HG02970 (cell line): ENCODE results near the gene TBX15.

Experiments
- ATAC-seq: cut with Tn5 transposase; IDR thresholded peaks from one replicate; pipeline ENCODE4 v1.9.1; 2021; ENCODE audit warnings: mild to moderate bottlenecking, moderate library complexity, moderate number of reproducible peaks; ENCODE audit not compliant: unreplicated experiment, low FRiP score

TBX15 gene

DNA sequence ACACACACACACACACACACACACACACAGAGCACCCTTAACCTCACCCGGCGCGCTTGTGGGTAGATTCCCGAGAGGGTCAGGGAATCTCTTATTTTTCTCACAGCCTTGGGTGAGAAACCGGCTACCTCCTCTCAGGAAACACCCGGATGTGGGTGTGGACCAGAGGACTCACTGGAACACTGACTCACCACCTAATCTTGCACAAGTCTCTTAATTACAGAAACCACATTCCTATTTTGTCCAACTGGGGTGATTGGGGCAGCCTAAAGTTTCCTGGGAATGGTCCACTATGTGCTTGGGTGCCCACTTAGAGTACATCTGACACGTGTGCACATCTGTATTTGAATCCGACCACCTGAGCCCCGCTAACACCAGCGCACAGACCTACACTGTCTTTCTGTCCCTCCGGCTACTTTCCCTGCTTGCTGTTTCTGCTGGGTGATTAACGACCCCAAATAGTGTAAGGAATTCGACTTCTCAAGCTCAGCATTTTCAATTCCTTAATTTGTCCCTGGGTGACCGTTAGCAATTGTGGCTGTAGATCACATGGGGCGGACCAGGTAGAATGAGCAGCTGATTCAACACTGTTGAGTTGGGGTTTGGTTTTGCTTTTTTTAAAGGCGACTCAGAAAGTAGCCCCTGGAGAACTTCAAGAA is 14.0 kb upstream of the TBX15 start:
- no peak for ATAC-seq

DNA sequence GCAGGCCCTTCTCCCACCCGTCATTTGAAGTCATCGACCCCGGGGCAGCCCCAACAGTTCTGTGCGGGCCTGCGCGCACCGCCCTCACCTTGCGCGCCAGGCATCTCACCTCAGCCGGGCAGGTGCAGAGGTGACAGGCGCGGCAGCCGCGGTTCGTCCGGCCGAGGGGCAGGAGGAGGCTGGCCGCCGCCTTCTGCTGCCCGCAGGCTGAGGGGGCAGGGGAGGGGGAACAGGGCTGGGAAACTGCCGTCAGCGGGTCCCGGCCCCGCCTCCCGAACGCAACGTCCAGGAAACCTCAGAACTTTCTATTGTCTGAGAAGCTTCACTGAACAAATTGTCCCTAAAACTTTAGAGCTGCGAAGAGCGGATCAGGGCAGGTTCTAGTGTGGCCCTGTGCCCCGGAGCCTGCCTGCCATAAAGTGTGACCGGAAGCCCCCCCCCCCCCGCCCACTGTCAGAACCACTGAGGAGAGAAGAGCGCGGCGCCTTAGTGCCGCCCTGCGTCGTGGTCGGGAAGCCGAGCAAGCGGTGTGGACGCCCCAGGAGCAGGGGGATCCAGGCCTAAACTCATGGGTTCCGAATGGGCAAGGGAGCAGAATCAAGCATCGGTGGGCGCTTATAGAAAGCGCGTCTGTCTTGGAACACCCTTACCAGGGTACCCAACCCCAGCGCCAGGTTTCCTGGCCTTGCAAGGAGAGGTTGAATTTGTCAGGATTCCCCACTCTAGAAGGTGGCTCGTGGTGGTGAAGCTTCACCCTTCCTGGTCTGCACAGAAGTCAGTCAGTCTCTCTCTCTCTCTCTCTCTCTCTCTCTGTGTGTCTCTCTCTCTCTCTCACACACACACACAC is 13.3 kb upstream of the TBX15 start:
- no peak for ATAC-seq

DNA sequence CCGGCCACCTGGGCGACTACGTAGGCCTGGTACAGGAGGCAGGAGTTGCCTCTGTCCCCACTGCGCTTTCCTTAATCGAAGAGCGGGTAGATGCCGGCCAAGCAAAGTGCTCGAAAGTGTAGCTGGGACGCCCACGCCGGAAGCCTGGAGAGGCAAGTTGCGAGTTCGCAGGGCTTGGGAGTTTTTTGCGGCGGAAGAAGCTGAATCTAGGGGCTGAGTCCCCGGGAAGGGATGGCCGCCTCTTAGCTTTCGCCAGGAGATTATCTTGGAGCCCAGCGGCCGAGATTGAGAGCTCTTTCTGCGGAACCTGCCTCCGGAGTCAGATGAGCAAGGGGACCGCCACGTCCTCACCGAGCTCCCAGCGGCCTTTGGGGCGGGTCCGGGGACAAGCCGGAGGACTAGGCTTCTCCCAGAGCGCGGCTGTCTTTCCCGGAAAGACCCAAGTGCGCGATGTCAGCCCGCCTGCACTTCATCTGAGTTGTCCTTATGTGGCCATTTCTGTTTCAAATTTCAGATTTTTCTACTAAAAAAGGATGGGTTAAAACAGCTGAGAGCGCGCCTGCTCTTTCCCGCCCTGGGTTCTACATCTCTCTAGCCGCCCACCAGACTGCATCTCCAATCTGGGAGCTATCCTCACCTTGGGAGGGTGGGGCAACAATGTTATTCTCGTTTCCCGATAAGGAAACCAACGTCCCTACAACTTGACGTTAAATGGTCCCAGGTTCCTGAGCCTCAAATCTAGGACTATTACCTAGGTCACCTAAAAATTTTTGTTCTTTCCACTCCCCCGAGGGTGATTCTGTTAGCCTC is 12.4 kb upstream of the TBX15 start:
- ATAC-seq = no peak

DNA sequence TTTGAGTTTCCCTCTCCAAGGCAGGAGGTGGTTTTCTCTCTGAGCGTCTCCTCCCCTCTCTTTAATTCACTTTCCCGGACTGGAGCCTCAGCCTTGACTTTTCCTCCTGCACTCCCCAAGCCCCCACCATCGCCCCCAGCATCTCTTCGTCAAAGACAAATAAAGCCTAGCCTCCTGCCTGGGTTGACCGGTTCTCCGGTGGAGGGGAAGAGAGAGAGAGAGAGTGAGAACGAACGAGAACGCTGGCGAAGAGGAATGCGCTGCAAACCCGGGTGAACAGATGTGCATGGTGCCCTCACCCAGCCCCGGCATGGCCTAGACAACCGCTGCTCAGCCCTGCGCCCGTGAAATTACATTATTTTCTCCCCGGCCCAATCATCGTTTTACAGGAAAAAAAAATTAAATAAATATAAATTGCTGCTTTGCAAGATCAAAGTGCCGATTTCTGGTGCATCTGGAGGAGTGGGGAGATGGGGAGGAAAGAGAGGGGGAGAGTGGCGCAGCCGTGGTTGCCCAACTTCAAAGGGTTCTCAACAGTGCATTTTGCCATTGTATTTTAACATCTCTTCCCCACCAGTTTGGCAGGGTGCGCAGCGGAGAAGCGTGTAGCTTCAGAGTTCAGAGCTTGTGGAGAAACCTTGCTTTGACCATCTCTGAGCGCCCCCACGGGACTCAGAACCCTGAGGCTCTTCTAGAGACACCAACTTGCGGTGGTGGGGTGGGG is 11.4 kb upstream of the TBX15 start:
- no peak for ATAC-seq

DNA sequence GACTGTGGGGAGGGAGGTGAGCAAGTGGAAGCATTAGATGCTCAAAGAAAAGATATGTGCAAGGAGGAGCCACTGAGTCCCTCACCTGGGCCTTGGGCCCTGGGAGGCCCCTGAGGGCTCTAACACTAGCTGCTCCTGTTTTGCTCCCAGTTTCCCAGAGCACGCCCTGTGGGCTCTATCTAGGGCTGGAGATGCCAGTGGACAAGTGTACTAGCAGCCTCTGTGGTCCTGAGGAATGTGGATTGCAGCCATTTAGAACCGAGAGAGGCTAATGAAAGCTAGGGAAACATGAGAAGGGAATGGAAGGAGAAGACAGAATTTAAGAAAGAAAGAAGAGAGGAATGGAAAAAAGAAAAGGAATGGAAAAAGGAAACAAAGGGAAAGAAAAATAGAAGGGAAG is 10.0 kb upstream of the TBX15 start:
- no peak for ATAC-seq

DNA sequence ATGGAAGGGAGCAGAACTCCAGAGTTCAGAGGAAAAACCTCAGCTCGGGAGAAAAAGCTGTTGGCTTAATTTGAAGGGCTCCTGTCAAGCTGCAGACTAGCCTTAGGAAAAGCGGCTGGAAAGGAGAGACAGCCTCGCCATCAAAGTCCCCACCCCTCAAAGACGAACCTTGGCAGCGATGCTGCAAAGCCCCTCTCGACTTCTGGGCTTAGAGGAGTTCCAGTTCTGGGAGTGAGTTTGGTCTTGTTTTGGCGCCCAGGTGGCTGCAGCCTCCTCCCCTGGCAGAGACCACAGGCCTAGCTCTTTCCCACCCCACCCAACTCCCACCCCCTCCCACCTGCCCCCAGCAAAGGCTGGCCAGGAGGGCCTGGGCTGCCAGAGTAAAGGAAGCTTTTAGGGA is 9.1 kb upstream of the TBX15 start:
- no peak for ATAC-seq

DNA sequence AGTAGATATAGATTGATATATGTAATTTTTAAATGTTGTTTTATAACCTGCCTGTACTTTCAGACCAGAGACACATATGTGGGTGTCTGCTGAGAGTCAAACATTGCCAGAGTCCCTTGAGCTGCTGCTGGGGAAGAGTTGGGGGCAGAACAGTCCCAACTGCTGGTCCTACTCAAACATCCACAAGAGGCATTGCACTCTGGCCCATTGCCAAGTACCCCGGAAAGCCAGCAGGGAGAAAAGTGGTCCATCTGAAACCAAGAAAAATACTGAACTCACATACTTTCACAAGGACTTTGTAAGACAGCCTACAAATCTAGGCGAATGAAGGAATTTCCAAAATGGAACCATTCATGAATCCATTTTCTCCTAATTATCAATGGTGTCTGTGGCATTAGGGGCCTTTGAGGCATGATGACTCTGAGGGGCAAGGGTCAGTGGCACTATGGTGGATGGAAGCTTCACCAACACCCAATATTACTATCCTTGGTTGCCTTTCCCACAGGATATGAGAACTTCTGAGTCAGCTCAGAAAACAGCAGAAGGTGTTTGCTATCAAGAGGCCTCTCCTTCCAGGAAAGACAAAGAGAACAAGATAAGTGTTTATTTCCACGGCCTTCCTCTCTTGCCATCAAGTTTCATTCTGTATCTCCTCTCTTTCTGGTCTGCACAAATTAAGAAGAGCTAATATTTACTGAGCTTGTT is 7.3 kb upstream of the TBX15 start:
- no peak for ATAC-seq

DNA sequence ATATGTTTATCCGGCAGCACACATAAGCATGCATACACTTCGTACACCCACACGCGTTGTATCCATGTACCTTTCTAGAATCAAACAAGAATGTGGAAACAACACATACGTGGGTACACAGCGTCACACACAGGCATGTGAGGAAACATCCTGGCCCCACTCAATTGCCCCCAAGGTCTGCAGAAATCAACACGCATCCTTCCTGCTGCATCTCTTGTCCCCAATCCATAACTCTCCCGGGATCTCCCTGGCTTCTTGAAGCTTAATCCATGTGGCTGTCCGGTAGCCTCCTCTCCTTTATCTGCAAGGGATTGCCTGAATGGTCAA is 5.5 kb upstream of the TBX15 start:
- ATAC-seq = no peak

DNA sequence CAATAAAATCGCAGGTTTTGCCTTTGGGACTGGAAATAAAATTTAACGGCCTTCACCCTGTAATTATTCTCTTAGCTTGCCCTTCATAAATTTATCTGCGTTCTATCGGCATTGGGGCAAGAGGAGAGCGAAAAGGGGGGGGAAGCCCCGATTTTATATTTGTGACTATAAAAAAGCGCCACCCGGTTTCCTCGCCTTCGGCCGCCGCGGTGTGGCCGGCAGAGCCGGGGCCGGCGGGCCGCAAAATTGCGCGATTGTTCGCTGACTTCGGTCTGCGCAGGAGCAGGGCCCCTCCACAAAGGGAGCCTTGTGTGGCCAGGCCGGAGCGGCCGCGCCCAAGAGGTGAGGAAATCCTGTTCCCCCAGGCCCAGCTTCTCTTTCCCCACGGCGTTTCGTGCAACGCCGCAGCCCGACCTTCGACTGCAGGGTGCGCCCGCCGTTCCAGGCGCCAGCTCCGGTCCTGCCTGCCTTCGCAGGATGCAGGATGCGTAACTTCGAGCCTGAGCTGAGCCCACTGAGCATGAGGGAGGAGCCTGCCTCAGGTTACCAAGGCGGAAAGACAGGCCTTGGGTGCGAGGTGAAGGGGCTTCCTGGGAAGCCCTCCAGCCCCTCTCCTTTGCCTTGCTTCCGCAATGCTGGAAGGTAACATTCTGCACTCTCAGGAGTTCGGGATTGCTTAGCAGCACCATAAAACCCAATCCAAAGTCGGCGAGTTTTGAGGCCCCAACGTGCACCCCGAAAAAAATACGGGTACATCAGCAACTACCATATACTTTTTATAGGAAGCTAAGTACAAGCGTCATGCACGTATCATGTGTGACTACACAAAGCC is 4.9 kb upstream of the TBX15 start:
- ATAC-seq = no peak

DNA sequence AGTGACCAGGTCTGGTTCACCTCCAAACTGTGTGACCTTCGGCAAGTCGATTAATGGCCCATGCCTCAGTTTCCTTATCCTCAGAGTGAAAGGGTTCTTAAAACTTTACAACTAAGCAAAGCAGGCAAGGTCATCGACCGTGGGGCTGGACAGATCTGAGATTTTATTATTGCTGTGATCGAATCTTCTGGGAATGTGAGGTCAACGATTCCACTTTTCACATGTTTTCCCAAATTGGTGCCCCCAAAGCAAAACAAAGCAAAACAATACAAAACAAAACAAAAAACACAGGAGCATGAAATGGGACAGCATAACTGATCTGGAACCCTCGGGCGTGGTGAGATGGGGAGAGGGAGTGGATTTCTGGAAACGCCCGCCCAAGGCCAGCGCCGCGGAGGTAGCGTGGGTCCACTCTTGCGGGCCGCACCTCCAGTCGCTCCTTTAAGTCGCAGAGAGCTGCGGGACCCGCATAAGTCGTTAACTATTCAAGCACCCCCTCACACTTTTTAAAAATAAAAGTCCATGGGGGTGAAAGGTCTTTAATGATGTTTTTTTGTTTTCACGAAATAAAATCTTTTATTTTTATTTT is 4.2 kb upstream of the TBX15 start:
- no peak for ATAC-seq

DNA sequence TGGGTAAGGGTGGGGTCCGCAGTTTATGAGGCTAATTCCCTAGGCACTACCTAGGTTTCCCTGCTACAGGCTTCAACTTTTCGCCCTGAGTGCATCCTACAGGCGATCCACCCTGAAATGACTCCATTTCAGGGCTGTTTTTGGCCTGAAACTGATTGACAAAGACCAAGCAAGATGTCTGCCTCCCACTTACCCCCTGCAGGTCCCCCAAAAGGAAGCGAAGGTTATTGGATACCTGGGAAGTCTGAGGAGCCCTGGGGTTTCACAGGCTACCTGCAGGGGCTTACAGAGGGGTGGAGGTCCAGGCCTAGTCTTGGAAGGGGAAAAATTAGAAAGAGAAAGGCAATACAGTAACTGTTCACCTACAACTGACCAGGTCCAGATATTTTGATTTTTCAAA is 3.3 kb upstream of the TBX15 start:
- no peak for ATAC-seq

DNA sequence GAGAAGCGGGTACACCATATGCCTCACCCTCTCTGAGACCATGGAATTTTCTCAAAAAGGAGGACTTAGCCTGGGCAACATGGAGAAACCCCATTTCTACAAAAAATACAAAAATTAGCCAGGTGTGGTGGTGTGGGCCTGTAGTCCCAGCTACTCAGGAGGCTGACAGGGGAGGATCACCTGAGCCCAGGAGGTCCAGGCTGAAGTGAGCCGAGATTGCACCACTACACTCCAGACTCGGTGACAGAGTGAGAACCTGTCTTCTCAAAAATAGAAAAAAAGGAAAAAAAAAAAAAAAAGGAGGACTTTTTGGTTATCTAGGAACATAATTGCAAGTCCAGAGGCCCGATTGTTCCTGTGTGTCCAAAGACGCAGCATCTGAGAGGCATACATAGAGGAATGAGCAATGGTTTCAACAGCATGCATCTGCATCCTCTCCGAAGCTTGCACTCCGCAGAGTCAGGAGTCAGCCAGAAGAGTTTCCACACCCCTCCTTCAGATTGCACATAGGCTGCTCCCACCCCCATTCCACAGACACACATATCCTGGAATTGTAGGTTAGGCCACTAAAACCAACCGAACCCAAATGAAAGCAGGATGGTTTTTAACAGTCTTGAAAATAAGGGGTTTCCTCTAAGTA is 2.5 kb upstream of the TBX15 start:
- ATAC-seq = no peak

DNA sequence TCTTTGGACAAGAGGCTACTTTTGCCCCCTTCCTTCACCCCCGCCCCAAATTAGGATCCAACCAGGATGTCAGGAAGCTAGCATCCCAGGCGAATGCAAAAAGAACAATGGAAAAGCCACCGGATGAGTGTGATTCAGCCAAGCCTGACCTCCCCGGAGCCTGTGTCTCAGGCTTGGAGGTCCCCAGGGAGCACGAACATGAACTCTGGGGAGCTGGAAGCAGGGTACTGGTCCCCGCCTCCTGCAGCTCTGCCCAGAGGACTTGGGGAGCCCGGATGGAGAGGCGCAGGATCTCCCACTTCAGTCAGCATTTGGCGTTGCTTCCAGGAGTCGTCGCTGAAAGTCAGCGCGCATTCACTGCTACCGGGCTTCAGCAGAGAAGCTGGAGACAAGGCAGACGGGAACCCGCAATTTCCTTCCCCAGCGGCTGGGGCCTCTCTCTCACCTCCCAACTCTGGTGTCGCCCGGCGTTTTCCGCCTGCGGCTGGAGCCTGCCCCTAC is 1.8 kb upstream of the TBX15 start:
- ATAC-seq = no peak

DNA sequence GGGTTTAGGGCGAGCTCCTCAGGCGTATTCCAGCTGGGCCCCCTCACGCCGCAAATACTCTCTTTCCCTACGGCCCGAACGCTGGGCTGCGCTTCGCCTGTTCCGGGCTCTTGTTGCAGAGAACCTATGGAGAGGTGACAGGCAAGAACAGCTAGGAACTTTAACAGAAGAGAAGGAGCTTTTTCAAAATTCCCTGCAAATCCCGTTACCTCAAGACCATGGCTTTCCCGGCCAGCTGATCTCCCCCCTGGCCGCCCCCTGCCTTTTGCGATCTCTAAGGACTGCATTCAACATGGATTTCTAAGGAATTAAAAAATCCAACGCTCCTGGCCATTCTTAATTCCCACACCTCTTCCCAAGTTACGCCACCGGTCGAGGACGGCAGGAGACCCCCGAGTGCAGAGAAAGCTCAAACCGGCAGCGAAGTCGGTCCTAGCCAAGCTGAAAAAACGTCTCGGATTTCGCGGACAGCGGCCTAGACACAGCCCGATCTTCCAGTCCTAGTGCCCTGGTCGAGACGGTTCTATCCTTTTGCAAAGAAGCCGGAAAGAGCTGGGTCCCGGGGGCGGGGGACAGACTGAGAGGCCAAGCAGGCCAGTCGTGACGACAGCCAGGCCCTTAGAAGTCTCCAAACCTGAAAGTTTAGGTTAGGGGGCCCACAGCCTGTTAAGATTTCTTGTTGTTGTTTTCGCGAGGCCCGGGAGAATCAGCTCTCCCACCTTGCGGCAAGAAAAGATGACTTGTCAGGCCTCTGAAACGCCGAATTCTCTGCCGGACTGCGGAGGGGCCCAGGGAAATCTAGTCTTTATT is 1.1 kb upstream of the TBX15 start:
- ATAC-seq = no peak

DNA sequence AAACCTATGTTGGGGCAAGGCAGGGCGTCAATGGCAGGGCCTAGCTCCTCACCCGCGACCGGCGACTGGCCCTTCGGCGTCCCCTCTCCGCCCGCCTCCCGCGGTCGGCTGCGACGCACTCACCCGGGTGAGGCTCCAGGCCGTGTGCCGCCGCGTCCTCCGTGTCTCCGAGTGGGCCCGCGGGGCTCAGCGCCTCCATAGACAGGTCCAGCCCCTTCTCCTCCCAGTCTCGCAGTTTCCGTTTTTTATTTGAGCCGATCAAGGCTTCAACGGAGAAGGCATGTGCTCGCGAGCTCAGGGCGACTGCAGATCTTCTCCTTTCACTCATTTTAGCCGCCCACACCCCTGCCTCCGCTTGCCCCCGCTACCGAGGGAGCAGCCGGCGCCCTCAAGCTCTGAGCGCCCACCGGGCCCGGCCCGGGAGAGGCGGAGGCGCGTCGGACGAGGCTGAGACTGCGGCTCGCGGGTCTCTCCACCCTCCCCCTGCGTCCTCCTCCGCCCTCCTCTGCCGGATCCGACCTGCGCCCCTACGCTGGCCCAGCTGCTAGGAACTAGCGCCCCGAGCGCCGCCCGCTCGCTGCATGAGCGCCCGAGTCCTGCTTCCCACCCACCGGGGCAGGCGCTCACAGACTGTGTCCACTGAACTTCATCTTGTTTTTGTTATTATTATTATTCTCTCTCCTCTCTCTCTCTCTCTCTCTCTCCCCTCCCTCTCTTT is 516 bp downstream of the TBX15 start:
- no peak for ATAC-seq

DNA sequence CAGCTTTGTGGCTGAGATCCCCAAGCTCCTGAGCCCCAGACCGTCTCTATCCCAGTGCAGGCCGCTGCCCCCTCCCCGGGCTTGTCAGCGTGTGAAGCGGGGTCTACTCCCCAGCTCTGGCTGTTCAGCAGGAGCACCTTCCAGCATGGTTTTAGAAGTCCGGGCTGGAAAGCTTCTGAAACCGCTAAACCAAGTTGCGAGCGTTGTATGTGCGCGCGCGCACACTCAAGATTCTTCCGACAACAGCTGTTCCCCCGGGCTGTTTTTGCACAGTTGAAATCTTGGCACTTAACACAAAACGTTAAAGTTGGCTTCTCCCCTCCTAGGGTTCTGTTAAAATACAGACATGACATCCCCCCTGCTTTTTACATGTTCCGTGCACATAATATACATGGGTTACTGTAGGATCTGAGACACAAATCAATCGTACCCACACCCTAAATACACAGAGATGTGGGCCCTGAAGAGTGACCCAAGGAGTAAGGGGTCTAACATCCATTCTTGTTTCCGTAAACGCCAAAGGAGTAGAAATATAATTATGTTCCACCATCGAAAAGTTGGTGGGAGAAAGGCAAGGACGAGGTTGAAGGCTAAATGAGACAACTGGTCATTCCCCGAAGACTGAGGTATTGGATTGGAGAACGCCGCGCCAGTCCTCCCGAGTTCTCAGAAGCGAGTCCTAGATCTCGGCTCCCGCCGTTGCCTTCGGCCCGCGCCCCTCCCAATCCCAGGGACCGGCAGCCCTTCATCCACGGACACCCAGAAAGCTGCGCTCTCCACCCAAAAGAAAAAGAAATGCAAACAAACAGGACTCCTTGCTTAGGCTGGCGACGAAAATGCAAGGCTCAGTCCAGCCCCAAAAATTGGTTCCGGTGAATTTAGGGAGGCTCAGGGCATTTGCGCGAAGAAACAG is 1.3 kb downstream of the TBX15 start:
- ATAC-seq = no peak
